Neural progenitor cell (in vitro differentiated cells): ENCODE data around the gene NOXA1. TPM values are rescaled to one million over a fixed set of nuclear protein-coding genes. Genes with fewer than 3 reads are reported as not detected.

ENCODE experiments used
- DNase-seq: peaks from one replicate; pipeline ENCODE4 v3.0.0-alpha.2; 2016; ENCODE audit warnings: low spot score
- H2AFZ ChIP-seq: fragments of 200-600 bp; sonication (generic); replicated peaks from 2 replicates; pipeline ENCODE4 v1.6.1; 2016; ENCODE audit warnings: antibody characterized with exemption
- H3F3A ChIP-seq: fragments of 200-600 bp; sonication (generic); 2 replicates; pipeline ENCODE4 v1.6.1; 2016; ENCODE audit warnings: antibody characterized with exemption, low read depth
- H3K27ac ChIP-seq: fragments of 200-600 bp; sonication (generic); 2 replicates; pipeline ENCODE4 v1.5.1; 2016; ENCODE audit warnings: mild to moderate bottlenecking
- H3K27me3 ChIP-seq: fragments of 200-600 bp; sonication (generic); 2 replicates; pipeline ENCODE4 v1.6.1; 2016; ENCODE audit warnings: mild to moderate bottlenecking, moderate library complexity
- H3K36me3 ChIP-seq: fragments of 200-600 bp; sonication (generic); 2 replicates; pipeline ENCODE4 v1.5.1; 2016
- H3K4me1 ChIP-seq: fragments of 200-600 bp; sonication (generic); 2 replicates; pipeline ENCODE4 v1.6.1; 2016; ENCODE audit warnings: mixed run types
- H3K4me2 ChIP-seq: fragments of 200-600 bp; sonication (generic); 2 replicates; pipeline ENCODE4 v1.6.1; 2016
- H3K4me3 ChIP-seq: fragments of 200-600 bp; sonication (generic); 2 replicates; pipeline ENCODE4 v1.5.1; 2016
- H3K79me2 ChIP-seq: fragments of 200-600 bp; sonication (generic); 2 replicates; pipeline ENCODE4 v1.6.1; 2016; ENCODE audit warnings: low read depth
- H3K9ac ChIP-seq: fragments of 200-600 bp; sonication (generic); 2 replicates; pipeline ENCODE4 v1.6.1; 2016
- H3K9me3 ChIP-seq: fragments of 200-600 bp; sonication (generic); 2 replicates; pipeline ENCODE4 v1.5.1; 2016; ENCODE audit warnings: low read depth
- H4K20me1 ChIP-seq: fragments of 200-600 bp; sonication (generic); 2 replicates; pipeline ENCODE4 v1.6.1; 2016; ENCODE audit warnings: low read depth
- H3K27ac Mint-ChIP-seq: 3 replicates; pipeline ENCODE4 v1.8.0; 2021; ENCODE audit warnings: mixed read lengths
- H3K27me3 Mint-ChIP-seq: 2 replicates; pipeline ENCODE4 v1.8.0; 2022; ENCODE audit warnings: low read depth, mild to moderate bottlenecking, inconsistent platforms, moderate library complexity, mixed read lengths; ENCODE audit not compliant: insufficient read depth
- H3K36me3 Mint-ChIP-seq: 3 replicates; pipeline ENCODE4 v1.8.0; 2021; ENCODE audit warnings: mixed read lengths
- H3K4me1 Mint-ChIP-seq: 3 replicates; pipeline ENCODE4 v1.8.0; 2021; ENCODE audit warnings: mixed read lengths
- H3K4me3 Mint-ChIP-seq: 3 replicates; pipeline ENCODE4 v1.8.0; 2021; ENCODE audit warnings: mild to moderate bottlenecking, moderate library complexity, mixed read lengths
- H3K9me3 Mint-ChIP-seq: 3 replicates; pipeline ENCODE4 v1.8.0; 2020; ENCODE audit warnings: mixed read lengths
- EZH2 ChIP-seq: fragments of 200-600 bp; sonication (generic); IDR thresholded peaks from 2 replicates; pipeline ENCODE4 v1.6.1; 2017; ENCODE audit warnings: antibody characterized with exemption, mild to moderate bottlenecking, moderate library complexity
- EZH2phosphoT487 ChIP-seq: fragments of 200-600 bp; sonication (generic); IDR thresholded peaks from 2 replicates; pipeline ENCODE4 v1.6.1; 2017; ENCODE audit warnings: antibody characterized with exemption
- total RNA-seq: library from RNA; depleted of rRNA; stranded (reverse); fragments of >200 nt; gene quantifications from 2 replicates; pipeline ENCODE4 v1.2.3, GENCODE V29; 2015; ENCODE audit warnings: low replicate concordance
- TF ChIP-seq, protein P1 (sequence below): fragments of 200-600 bp; sonication (generic); IDR thresholded peaks from 2 replicates; pipeline ENCODE4 v1.5.1; 2017; ENCODE audit warnings: antibody characterized with exemption, mild to moderate bottlenecking

NOXA1 gene
- total RNA-seq, 1 donor from 2014 or later, result 0.39 TPM

DNA sequence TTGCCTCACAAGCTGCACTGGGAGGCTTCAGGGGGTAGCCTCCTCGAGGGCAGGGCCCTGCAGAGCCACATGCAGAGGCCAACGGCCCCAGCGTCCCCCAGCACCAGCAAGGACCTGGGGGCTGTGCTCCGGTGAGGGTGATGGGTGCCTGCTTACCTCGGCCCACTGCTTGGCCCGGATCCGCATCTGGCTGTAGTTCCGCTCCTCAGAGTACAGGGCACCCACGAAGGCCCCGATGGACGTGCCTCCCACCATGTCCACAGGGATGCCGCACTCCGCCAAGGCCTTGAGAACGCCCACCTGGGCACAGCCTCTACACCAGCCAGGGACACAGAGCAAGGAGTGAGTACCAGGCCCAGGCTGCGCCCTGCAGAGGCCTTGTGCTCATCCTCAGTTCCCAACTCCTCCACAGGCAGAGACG, 44.0 kb downstream of the NOXA1 start:
- no peak overlapping the region for H3K27ac ChIP-seq
- no peak overlapping the region for H3K4me3 ChIP-seq
- no peak overlapping the region for H3K27ac Mint-ChIP-seq
- H3K27me3 Mint-ChIP-seq, result no peaks in the 10 kb centered on the region
- no peaks in the 10 kb centered on the region for H4K20me1 ChIP-seq
- H3F3A ChIP-seq, result no peaks in the 10 kb centered on the region
- DNase-seq, result no peak
- H3K4me1 ChIP-seq, result no peaks in the 10 kb centered on the region
- TF ChIP-seq EZH2, result no peak
- no peak for TF ChIP-seq EZH2phosphoT487
- TF ChIP-seq, protein P1, sequence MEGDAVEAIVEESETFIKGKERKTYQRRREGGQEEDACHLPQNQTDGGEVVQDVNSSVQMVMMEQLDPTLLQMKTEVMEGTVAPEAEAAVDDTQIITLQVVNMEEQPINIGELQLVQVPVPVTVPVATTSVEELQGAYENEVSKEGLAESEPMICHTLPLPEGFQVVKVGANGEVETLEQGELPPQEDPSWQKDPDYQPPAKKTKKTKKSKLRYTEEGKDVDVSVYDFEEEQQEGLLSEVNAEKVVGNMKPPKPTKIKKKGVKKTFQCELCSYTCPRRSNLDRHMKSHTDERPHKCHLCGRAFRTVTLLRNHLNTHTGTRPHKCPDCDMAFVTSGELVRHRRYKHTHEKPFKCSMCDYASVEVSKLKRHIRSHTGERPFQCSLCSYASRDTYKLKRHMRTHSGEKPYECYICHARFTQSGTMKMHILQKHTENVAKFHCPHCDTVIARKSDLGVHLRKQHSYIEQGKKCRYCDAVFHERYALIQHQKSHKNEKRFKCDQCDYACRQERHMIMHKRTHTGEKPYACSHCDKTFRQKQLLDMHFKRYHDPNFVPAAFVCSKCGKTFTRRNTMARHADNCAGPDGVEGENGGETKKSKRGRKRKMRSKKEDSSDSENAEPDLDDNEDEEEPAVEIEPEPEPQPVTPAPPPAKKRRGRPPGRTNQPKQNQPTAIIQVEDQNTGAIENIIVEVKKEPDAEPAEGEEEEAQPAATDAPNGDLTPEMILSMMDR, result no peak
- no peak overlapping the region for H3K9ac ChIP-seq
- H3K27me3 ChIP-seq, result peaks cover 13% of the 10 kb centered on the region
- H3K4me2 ChIP-seq, result no peak overlapping the region
- no peaks in the 10 kb centered on the region for H3K79me2 ChIP-seq
- H3K9me3 Mint-ChIP-seq, result peaks cover 2% of the 10 kb centered on the region
- no peak overlapping the region for H2AFZ ChIP-seq
- no peaks in the 10 kb centered on the region for H3K9me3 ChIP-seq
- H3K36me3 Mint-ChIP-seq, result no peaks in the 10 kb centered on the region
- H3K4me1 Mint-ChIP-seq, result no peaks in the 10 kb centered on the region
- no peak overlapping the region for H3K4me3 Mint-ChIP-seq
- no peaks in the 10 kb centered on the region for H3K36me3 ChIP-seq

DNA sequence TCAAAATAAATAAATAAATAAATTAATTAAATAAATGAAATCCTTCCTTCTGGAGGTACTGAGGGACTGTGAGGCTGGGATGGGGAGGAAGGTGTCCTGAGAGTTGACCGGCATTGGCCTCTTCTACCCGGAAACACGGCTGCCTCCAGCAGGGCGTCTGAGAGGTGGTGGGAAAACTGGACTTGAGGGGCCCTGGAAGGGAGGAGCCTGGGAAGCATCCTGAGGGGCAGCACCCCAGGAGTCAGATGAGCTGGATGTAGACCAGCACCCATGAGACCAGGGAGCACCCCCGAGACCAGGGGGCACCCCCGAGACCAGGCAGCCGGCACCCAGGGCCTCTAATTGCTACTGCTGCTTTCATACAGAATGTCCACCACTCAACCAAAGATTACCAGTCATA, 44.7 kb downstream of the NOXA1 start:
- no peaks in the 10 kb centered on the region for H3K36me3 ChIP-seq
- Mint-ChIP-seq H3K4me1 (no peaks in the 10 kb centered on the region), H3K4me3 (no peak overlapping the region), H3K36me3 (no peaks in the 10 kb centered on the region), H3K9me3 (peaks cover 4% of the 10 kb centered on the region), H3K27me3 (no peaks in the 10 kb centered on the region), H3K27ac (no peak overlapping the region)
- H3K9me3 ChIP-seq, result no peaks in the 10 kb centered on the region
- H4K20me1 ChIP-seq, result no peaks in the 10 kb centered on the region
- peaks cover 5% of the 10 kb centered on the region for H3K27me3 ChIP-seq
- H3K9ac ChIP-seq, result no peak overlapping the region
- no peaks in the 10 kb centered on the region for H3F3A ChIP-seq
- H3K79me2 ChIP-seq, result no peaks in the 10 kb centered on the region
- H3K4me1 ChIP-seq, result no peaks in the 10 kb centered on the region
- no peak overlapping the region for H3K4me3 ChIP-seq
- H3K4me2 ChIP-seq, result no peak overlapping the region
- no peak for DNase-seq
- TF ChIP-seq EZH2phosphoT487 (no peak), EZH2 (no peak)
- TF ChIP-seq, protein P1, result no peak
- H3K27ac ChIP-seq, result no peak overlapping the region
- no peak overlapping the region for H2AFZ ChIP-seq

DNA sequence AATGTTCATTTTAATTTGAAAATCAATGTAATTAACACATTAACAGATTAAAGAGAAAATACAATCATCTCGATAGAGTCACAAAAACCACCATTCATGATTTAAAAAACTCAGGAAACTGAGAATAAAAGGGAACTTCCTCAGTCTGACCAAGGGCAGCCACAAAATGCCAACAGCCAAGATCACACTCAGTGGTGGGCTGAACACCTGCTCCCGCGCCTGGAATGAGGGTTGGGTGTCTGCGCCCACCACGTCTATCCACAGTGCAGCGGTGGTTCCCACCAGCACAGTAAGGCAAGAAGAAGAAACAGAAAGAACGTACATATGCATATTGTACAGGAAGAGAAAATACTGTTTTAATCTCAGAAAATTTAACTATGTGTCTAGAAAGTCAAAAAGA, 47.6 kb downstream of the NOXA1 start:
- Mint-ChIP-seq H3K4me1 (no peaks in the 10 kb centered on the region), H3K27me3 (peaks cover 3% of the 10 kb centered on the region), H3K36me3 (peaks cover 5% of the 10 kb centered on the region), H3K9me3 (peaks cover 20% of the 10 kb centered on the region), H3K4me3 (no peak overlapping the region), H3K27ac (no peak overlapping the region)
- Histone ChIP-seq H3K27ac (no peak overlapping the region), H3K27me3 (no peaks in the 10 kb centered on the region), H4K20me1 (no peaks in the 10 kb centered on the region), H3K9me3 (no peaks in the 10 kb centered on the region), H3F3A (no peaks in the 10 kb centered on the region), H3K4me3 (no peak overlapping the region), H3K4me2 (no peak overlapping the region), H3K9ac (no peak overlapping the region), H3K79me2 (no peaks in the 10 kb centered on the region), H3K4me1 (no peaks in the 10 kb centered on the region), H2AFZ (no peak overlapping the region), H3K36me3 (no peaks in the 10 kb centered on the region)
- no peak for DNase-seq
- TF ChIP-seq EZH2 (no peak), EZH2phosphoT487 (no peak)
- TF ChIP-seq, protein P1, result no peak
